Amniotic stem cell (primary cell): ENCODE data around the gene ITGAL.

Experiments used
- DNase-seq: peaks from one replicate; lab custom pipeline; 2025; lab: John Stamatoyannopoulos, UW

Gene ITGAL

DNA sequence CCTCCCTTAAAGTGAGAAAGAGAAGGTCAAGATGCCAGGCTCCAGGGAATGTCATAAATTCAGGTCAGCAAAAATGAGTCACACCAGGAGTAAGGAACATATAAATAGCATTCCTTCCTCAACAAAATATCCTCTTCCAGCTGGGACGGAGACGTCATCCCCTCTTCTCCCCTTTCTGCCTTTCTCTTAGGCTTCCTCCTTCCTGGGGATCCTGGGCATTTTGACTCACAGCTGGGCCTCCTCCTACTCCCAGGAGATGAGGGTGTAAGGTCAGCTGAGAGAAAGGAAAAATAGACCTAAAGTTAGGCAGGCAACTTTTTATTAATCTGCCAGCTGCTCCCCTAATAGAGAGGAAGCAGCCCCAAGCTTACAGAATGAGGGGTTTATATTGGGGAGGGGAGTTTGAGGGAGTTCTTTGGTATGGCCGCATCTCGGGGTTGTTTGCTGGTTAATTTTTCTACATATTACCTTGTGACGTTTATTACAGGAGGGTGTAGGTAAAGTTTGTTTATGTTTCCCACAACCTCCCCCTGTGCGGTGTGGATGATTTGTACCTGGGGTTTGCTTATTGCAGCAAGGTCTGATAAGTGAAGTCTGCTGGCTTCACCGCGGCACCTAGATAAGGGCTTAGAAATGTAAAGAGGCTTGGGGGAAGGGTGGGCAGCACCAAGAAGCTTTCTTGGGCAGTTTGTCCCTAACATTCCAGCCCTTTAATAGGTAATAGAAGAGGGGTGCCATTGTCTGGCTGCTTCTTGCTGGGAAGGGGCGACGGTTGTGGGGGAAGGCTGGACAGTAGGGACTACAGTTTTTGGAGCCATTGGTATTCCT lies 69.2 kb downstream of the ITGAL start:
- no peak for DNase-seq

DNA sequence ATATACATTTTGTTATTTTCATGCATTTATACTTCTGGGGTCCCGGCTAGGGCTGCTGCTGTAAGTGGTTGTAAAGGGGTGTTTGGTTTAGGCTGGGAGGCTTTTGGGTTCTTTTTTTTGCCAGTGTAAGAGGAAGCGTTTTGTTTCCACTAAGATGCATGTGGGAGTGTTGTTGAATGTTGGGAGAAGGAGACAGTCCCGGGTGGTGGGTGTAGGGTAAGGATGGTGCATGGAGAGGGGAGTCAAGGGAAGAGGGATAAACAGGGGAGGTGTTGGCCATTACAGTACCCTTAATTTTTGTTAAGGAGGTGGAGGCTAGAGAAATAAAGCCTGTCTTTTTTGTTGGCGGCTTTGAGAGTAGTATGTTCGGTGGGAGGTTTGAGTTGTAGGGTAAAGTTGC lies 70.5 kb downstream of the ITGAL start:
- no peak for DNase-seq

DNA sequence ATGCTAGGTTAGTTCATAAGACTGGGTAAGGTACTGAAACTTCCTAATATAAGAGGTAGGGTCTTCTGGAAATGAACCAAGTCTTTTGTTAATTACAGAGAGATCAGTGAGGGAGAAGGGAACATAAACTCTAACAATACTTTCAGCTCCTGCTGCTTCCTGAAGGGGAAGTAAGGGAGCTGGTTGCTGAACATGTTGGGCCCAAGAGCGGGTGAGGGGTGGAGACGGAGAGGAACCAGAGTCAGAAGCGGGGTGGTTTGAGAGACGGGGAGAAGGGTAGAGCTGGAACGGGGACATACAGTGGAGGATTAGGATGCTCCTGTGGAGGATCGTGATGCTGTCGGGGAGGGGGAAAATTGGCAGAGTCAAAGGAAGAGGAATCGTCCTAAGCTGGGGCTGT lies 73.6 kb downstream of the ITGAL start:
- no peak for DNase-seq

DNA sequence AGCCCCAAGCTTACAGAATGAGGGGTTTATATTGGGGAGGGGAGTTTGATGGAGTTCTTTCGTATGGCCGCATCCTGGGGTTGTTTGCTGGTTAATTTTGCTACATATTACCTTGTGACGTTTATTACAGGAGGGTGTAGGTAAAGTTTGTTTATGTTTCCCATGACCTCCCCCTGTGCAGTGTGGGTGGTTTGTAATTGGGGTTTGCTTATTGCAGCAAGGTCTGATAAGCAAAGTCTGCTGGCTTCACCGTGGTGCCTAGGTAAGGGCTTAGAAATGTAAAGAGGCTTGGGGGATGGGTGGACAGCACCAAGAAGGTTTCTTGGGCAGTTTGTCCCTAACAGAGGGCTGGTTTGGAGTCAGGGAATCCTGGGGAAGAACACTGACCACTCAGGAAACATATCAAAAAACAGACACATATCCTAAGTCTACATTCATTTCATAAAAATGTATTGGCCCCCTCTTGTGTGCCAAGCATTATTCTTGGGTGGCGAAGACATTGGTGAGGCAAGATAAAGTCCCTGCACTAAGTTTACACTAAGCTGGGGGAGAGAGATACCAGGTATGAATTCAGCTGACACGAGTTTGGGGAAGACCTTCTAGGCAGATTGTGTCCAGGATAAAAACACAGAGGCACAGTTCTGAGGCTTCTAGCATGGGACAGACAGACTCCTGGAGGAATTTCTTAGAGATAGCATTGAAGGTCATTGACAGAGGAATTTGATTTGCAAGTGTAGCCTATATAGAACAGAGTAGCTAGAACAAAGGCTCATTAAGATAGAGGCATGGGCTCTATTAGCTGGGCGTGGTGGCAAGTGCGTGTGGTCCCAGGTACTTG lies 76.1 kb downstream of the ITGAL start:
- no peak for DNase-seq

DNA sequence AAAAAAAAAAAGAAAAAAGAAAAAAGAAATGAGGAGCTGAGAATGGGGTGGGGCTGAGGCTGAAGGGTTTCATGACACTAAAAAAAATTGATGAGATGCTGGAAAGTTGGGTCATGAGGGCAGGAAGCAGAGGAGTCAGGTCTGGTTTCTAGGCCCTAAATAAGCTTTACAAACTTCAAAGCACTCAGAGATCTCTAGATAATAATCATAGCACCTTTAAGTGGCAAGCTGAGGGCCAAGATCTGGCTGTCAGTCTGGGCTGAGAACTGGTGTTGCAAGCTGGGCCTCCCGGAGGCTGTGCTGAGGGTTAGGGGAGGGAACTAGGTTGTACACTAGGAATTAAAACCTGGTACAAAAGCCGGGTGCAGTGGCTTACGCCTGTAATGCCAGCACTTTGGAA lies 79.2 kb downstream of the ITGAL start:
- no peak for DNase-seq

DNA sequence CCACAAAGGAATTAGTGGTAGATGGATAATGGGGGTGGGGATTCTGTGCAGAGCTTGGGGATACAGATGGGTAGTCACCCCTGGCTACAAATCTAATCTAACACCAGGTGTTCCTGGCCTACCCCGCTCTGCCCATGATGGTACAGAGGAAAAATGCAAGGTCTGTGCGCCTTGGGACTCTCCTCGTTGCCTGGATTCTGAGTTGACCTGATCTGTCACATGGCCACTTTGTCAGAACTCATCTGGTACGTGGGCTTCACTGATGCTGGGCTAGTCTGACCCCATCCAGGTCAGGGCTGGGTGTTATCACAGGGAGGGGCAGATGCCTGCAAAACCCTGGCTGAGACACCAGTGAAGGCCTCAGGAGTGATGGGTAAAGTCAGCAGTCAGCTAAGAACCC lies 80.4 kb downstream of the ITGAL start:
- no peak for DNase-seq

DNA sequence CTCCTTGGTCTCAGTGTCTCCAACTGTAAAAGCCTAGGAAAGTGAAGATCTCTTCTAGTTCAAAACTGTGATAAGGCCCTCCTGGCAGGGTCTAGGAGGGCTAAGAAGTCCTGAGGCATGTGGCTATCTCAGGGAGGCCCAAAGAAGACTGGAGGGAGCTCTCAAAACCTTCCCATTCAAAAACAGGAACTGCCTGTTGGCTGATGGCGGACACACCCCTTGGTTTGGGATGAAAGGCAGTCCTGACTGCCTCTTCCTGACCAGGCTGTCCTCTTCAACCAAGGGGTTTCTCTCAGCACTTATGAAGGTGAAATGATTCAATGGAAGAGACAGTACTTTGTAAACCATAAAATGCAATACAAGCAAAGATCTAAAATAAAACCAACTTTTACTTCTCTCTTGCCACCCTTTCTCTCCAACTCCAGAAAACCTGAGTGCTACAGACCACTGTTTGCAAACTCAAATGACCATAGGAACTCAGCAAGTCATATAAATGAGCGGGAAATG lies 80.9 kb downstream of the ITGAL start:
- no peak for DNase-seq

DNA sequence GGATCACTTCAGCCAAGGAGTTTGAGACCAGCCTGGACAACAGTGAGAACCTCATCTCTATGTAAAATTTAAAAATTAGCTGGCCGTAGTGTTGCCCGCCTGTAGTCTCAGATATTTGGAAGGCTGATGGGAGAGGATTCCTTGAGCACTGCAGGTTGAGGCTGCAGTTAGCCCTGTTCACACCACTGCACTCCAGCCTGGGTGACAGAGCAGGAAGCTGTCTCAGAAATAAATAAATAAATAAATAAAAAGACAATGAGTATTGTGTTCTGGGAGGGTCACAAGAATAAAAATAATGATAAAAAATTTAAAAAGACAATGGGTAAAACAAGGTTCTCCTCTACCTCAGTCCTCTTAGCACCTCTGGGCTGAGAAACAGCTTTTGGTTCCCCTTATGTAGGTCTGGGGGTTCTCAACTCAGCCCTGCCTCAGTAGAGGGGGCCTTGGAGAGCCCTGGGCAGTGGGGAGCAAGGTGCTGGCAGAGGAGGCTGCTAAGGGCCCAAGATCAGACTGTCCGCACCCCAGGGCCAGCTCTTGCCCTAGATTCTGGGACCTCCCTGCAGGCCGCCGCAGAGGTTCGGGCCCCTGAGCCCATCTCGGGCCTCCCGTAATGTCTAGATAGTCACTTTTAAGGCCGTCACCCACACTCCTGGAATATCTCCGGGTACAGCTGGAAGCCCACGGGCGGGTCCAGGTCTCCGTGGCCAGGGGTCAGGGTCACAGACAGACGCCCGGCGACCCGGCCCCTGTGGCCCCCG lies 82.2 kb downstream of the ITGAL start:
- DNase-seq, result no peak

DNA sequence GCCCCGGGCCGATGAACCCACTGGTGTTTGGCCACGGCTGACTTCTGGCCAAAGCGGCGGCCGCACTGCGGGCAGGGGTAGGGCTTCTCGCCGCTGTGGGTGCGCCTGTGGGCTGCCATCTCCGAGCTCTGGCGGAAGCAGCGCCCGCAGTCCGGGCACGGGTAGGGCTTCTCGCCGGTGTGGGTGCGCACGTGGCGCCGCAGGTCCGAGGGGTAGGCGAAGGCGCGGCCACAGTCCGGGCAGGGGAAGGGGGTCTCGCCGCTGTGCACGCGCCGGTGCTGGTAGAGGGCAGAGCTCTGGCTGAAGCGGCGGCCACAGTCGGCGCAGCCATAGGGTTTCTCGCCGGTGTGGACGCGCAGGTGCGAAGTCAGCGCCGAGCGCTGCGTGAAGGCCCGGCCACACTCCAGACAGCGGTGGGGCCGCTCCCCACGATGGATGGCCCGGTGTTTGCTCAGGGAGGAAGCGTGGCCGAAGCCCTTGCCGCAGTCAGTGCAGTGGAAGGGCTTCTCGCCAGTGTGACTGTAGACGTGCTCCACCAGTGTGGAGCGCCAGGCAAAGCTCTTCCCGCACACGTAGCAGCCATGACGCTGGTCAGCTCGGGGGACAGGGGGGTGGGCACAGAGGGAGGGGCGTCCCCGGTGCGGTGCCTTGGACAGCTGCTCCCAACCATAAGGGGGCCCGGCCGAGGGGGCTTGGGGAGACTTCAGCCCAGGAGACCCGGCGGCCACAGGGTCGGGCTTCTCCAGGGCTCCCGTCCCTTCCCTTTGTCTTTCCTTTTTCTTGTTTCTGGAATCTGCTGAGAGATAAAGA lies 83.0 kb downstream of the ITGAL start:
- no peak for DNase-seq

DNA sequence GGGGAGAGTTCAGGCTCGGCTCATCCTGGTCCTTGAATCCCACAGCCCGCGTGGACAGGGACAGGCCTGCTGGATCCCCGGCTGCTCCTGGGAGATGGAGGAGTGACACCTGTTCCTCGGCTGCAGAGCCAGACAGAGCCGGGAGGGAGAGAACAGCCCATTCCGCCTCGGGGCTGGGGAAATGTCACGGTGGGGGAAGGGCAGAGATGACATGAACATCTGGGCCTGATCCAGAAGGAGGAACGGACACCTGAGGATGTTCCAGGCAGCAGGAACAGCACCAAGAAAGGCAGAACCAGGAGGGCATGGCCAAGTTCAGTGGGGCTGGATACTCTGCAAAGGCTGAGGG lies 83.6 kb downstream of the ITGAL start:
- no peak for DNase-seq

DNA sequence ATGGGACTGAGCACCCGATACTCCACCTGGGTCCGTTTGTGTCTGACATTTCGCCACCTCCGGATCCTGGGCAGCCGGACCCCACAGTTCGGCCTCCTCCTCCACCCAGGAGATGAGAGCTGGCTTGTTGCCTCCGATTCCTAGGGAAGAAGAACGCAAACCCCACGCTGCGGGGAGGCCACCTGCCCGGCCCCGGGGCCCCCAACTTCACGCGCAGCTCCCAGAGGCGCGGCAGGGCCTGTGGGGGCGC lies 85.1 kb downstream of the ITGAL start:
- DNase-seq, result no peak

DNA sequence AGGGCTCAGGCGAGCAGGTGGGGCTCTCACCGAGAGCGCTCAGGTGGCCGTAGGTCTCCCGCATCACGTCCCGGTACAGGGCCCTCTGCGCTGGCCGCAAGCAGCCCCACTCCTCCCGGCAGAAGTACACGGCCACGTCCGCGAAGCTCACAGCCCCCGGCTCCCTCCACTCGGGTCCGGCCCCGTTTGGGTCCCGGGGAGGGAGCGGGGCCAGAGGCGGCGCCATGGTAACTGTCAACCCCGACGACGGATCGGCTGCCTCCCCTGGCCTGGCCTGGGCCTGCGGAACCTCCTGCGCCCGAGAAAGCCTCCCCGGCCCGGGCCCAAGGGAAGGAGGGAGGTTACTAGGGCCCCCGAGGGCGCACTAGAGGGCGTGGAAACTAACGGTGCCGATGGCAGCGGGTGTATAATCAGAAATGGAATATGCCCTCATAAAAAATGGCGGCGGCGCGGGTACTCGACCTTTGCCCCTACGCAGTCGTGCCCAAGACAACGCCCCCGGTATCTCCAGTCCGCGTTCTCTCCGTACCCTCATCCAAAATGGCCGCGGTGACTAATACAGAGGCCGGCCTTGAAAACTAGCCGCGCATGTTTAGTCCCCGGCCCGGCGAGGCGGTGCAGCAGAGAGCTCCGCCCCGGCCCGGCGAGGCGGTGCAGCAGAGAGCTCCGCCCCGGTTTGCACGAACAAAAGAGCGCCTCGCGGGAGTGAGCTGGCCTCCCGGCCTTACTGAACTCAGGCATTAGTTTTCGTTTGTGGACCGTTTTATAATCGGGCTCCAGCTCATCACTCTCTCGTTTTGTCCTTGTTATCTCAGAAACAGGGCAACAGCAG lies 85.6 kb downstream of the ITGAL start, which contains the start of gene ZNF764:
Gene ZNF764, minus strand, starts transcription at position 418 of the 832 bp plus-strand sequence. Its CDS starts 192 bp downstream, at position 226.
- peak; percentile 99 for DNase-seq

DNA sequence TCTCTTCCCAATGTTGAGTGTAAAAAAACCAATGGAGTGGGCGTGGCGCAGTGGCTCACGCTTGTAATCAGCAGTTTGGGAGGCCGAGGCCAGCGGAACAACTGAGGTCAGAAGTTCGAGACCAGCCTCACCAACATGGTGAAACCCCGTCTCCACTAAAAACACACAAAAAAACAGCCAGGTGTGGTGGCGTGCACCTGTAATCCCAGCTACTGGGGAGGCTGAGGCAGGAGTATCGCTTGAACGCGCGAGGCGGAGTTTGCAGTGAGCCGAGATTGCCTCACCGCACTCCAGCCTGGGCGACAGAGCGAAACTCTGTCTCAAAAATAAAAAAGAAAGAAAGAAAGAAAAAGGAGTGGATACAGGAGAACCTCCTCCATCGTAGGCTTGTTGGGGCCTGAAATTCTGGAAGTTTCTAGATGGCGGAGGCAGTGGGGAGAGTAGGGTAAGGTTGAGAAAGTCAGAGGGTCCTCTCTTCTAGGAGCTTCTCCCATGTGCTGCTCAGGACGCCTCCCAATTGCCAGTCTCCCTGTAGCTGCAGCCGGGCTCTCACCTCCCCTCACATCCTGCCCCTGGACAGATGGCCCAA lies 86.3 kb downstream of the ITGAL start:
- no peak for DNase-seq

DNA sequence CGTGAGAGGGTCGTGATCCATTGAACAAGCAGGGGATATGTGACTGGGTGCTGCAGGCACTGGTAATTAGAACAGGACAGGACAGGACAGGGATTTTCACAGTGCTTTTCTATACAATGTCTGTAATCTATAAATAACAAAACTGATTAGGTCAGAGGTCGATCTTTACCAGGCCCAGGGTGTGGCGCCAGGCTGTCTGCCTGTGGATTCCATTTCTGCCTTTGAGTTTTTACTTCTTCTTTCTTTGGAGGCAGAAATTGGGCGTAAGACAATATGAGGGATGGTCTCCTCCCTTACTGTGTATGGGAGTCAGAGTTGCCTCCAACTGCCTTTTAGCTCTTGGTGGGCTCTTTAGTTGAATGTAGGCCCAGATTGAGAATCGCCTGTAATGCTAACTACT lies 87.1 kb downstream of the ITGAL start:
- no peak for DNase-seq

DNA sequence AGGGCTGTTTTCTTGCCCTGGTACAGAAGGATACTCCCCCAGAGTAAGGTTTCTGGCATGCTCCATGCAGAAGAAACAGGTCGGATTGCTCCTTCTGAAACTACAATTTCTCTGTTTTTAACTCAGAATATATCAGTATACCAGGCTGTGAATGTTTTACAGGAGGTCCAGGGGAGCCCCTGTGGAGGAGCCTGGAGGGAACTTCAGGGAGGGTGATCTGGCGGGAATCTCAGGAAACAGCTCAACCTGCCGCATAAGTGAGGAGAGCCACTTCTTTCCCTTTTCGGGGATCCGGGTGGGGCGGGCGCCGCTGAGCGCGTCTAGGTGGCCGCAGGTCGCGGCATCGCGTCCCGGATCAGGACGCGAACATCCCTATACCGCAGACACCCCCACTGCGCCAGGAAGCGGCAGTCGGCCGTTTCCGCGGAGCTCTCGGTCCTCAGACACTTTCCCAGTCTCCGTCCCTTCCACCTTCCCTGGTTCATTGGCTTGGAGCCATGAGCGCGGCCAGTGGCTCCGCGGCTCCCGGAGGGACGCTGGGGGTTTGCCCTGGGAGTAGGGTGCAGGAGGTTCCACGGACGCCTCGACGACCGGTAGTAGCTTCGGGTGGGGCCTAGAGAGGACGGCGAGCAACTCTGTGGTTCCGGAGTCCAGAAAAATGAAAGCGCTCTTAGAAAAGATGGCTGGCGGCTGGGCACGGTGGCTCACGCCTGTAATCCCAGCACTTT lies 88.7 kb downstream of the ITGAL start:
- DNase-seq, result no peak

DNA sequence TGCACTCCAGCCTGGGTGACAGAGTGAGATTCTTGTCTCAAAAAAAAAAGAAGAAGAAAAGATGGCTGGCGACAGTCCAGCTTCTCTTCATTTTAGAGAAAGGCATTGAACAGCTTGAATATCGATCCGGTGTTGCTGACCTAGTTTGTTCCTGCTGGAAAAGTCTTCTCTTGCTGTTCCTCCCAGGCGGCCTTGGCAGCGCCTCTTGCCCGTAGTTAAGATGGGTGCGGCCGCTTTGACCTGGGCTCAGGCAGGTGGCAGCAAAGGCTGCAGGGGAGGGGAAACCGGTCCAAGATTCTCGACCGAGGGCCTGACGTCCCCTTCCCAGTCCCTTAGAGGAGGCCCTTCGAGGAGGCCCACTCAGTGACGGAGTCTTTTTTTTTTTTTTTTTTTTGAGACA lies 89.5 kb downstream of the ITGAL start:
- DNase-seq, result no peak

DNA sequence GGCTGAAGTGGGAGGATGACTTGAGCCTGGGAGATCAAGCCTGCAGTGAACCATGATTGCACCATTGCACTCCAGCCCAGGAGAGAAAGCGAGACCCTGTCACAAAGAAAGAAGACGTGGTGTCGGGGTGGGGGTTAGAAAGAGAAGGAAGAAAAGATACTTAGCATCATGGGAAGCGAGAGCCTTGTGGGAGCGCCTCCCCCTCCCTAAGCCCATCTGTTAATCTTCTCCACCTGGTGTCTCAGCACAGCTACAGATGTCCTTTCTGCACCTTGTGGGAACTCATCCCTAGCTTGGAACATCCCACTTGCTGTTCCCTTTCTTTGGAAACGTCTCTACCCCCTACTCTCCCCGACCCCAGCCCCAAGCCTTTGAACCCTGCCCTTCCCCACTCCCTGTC lies 93.0 kb downstream of the ITGAL start:
- DNase-seq, result no peak

DNA sequence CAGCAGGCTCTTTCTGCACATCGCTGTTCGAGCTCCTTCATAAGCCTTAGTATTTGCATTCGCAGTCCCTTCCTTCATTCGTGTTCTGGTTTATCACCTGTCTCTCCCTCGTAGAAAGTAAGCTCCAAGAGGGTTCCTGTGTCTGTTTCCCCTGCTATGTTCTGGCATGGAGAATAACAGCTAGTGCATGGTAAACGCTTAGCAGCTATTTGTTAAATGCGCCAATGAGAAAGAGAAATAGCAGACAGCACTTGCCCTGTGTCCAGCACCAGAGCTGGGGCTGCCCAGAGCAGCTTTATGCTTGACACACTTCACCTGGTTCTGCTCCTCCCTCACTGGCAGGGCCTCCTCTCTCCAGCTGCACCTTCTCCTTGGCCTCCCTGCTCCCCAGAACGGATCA lies 93.4 kb downstream of the ITGAL start:
- no peak for DNase-seq

DNA sequence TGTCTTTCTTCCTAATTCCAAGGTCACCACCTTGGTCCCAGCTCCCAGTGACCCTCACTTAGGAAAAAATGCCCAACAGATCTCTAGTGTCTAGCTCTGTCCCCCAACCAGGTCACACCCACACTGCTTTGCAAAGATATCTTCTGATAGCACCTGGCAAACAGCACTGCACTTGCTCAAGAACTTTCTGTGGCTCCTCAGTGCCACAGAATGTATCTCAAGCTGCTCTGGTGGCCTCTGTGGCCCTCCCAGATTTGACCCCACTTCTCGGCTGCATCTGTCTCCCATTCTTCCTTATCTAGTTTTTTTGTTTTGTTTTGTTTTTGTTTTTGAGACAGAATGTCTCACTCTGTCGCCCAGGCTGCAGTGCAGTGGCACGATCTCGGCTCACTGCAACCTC lies 94.0 kb downstream of the ITGAL start:
- DNase-seq, result no peak
